Measurements from ENCODE around the gene BPIFB6.

BPIFB6 gene

DNA sequence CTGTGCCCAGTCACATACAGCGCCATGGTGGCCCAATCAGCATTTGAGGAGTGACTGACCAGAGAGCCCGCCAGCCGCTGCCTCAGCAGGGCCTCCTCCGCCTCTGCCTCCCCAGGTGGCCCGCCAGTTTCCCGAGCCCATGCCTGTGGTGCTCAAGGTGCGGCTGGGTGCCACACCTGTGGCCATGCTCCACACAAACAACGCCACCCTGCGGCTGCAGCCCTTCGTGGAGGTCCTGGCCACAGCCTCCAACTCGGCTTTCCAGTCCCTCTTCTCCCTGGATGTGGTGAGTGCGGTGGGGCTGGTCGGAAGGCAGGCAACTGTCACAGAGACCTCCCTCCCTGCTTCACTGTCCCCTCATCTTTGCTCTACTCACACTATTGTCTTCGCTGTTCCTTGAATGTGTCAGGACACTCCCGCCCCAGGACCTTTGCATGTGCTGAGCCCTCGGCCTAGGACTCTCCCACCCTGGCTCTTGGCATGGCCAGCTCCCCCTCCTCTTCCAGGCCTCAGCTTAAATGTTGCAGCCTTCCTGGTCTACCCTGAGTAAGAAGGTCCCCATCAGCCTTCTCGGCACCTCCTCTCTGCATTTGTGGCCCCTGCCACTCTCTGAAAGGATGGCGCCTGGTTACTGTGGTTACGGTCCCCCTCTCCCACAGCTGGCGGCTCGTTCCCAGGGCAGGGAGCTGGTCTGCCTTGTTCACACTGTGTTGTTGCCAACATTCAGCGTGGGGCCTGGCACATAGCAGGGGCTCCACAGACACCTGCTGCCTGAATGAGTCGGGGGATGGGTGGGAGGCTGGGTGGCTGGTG, 11.8 kb upstream of the BPIFB6 start:
- Histone ChIP-seq H4K91ac (ENCODE audit: low read depth, low read length) (no peak overlapping the region), H3K14ac (ENCODE audit: low read length) (no peak overlapping the region), H3K9ac (ENCODE audit: low read length) (no peak overlapping the region), H3K4ac (ENCODE audit: low read depth, low read length) (no peak overlapping the region), H3K9me3 (ENCODE audit: insufficient read depth, low read depth, low read length) (no peaks in the 10 kb centered on the region), H4K12ac (ENCODE audit: low read depth, low read length) (no peak overlapping the region), H3K4me2 (ENCODE audit: low read length) (no peak overlapping the region), H3K79me2 (ENCODE audit: control insufficient read depth, insufficient read depth, low read length, poor library complexity) (no peaks in the 10 kb centered on the region), H3K18ac (ENCODE audit: low read length) (no peak overlapping the region), H3K79me1 (ENCODE audit: low read length) (no peaks in the 10 kb centered on the region), H2BK120ac (ENCODE audit: insufficient read depth, low read length, poor library complexity) (no peak overlapping the region), H3K23ac (ENCODE audit: low read length) (no peak overlapping the region), H3K27me3 (ENCODE audit: insufficient read depth, low read length) (no peaks in the 10 kb centered on the region), H3K4me1 (ENCODE audit: control insufficient read depth in 1 of 2, insufficient read depth in 2 of 2, low read length in 2 of 2) (no peaks in the 10 kb centered on the region), H3K27ac (ENCODE audit: low read depth, low read length) (no peak overlapping the region), H3K4me3 (ENCODE audit: low read depth, low read length) (no peak overlapping the region), H2AK5ac (ENCODE audit: low read length) (no peak overlapping the region), H3K36me3 (ENCODE audit: control insufficient read depth in 1 of 2, insufficient read depth in 2 of 2, low read length in 2 of 2) (no peaks in the 10 kb centered on the region), H4K8ac (ENCODE audit: low read depth, low read length) (no peak overlapping the region), H2BK5ac (ENCODE audit: low read depth, low read length, poor library complexity) (no peak overlapping the region), H2AFZ (ENCODE audit: insufficient read depth, low read length, poor library complexity) (no peak overlapping the region), H2BK12ac (ENCODE audit: low read length) (no peak overlapping the region)
- no peak for DNase-seq
- no CpG with 5 or more reads among the region's 23 CpGs for WGBS (ENCODE audit: extremely low coverage, insufficient coverage, insufficient read length)

DNA sequence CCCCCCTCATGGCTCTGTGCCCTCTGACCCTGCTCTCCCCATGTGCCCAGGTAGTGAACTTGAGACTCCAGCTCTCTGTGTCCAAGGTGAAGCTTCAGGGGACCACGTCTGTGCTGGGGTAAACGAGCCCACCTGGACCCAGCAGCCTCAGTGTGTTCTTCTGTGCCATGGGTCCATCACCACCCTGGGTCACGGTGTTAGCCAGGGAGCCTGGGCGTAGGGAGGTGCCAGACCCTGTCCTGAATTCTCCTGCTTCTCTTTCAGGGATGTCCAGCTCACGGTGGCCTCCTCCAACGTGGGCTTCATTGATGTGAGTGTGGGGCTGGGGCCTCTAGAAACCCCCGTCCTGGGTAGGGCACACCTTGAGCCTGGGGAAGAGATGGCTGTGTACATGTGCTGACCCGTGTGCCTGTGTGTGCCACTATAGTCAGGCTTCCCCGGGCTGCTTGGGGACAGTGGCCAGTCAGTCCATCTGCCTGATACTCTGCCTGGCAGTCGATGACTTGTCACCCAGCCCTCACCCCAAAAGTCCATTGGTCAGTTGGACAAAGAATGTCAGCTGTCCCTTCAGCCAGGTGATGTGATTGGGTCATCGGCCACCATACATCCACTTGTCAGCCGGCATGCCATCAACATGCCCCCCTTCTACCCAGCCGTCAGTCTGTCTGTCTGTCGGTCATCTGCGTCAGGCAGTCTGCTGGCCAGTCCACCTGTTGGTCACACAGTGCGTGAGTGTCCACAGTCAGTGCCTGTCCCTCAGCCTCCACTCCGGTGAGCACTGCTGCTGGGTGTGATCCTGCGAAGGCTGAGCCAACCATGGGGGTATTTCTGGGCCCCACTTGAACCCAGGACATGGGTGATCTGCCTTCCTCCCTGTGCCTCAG, 10.9 kb upstream of the BPIFB6 start:
- no peaks in the 10 kb centered on the region for H3K27me3 ChIP-seq (ENCODE audit: insufficient read depth, low read length)
- H2AK5ac ChIP-seq (ENCODE audit: low read length): no peak overlapping the region
- no peaks in the 10 kb centered on the region for H3K79me2 ChIP-seq (ENCODE audit: control insufficient read depth, insufficient read depth, low read length, poor library complexity)
- H2AFZ ChIP-seq (ENCODE audit: insufficient read depth, low read length, poor library complexity): no peak overlapping the region
- no peak overlapping the region for H3K23ac ChIP-seq (ENCODE audit: low read length)
- H3K18ac ChIP-seq (ENCODE audit: low read length): no peak overlapping the region
- no peak overlapping the region for H2BK120ac ChIP-seq (ENCODE audit: insufficient read depth, low read length, poor library complexity)
- H3K4me3 ChIP-seq (ENCODE audit: low read depth, low read length): no peak overlapping the region
- no peak overlapping the region for H3K4me2 ChIP-seq (ENCODE audit: low read length)
- no peak overlapping the region for H3K14ac ChIP-seq (ENCODE audit: low read length)
- H3K27ac ChIP-seq (ENCODE audit: low read depth, low read length): no peak overlapping the region
- no CpG with 5 or more reads among the region's 18 CpGs for WGBS (ENCODE audit: extremely low coverage, insufficient coverage, insufficient read length)
- no peak overlapping the region for H3K9ac ChIP-seq (ENCODE audit: low read length)
- DNase-seq: no peak
- no peak overlapping the region for H3K4ac ChIP-seq (ENCODE audit: low read depth, low read length)
- no peak overlapping the region for H2BK5ac ChIP-seq (ENCODE audit: low read depth, low read length, poor library complexity)
- H2BK12ac ChIP-seq (ENCODE audit: low read length): no peak overlapping the region
- no peaks in the 10 kb centered on the region for H3K4me1 ChIP-seq (ENCODE audit: control insufficient read depth in 1 of 2, insufficient read depth in 2 of 2, low read length in 2 of 2)
- H4K12ac ChIP-seq (ENCODE audit: low read depth, low read length): no peak overlapping the region
- H4K91ac ChIP-seq (ENCODE audit: low read depth, low read length): no peak overlapping the region
- no peaks in the 10 kb centered on the region for H3K9me3 ChIP-seq (ENCODE audit: insufficient read depth, low read depth, low read length)
- H4K8ac ChIP-seq (ENCODE audit: low read depth, low read length): no peak overlapping the region
- no peaks in the 10 kb centered on the region for H3K79me1 ChIP-seq (ENCODE audit: low read length)
- H3K36me3 ChIP-seq (ENCODE audit: control insufficient read depth in 1 of 2, insufficient read depth in 2 of 2, low read length in 2 of 2): no peaks in the 10 kb centered on the region

GRCh38 chr20:33021879-33022278, 9.6 kb upstream of the BPIFB6 start:
- H3K36me3 ChIP-seq (ENCODE audit: control insufficient read depth in 1 of 2, insufficient read depth in 2 of 2, low read length in 2 of 2): no peaks in the 10 kb centered on the region
- no peak overlapping the region for H4K12ac ChIP-seq (ENCODE audit: low read depth, low read length)
- H3K4ac ChIP-seq (ENCODE audit: low read depth, low read length): no peak overlapping the region
- H3K4me1 ChIP-seq (ENCODE audit: control insufficient read depth in 1 of 2, insufficient read depth in 2 of 2, low read length in 2 of 2): no peaks in the 10 kb centered on the region
- H3K14ac ChIP-seq (ENCODE audit: low read length): no peak overlapping the region
- no peak overlapping the region for H2BK5ac ChIP-seq (ENCODE audit: low read depth, low read length, poor library complexity)
- H3K4me2 ChIP-seq (ENCODE audit: low read length): no peak overlapping the region
- no CpG with 5 or more reads among the region's 3 CpGs for WGBS (ENCODE audit: extremely low coverage, insufficient coverage, insufficient read length)
- H3K4me3 ChIP-seq (ENCODE audit: low read depth, low read length): no peak overlapping the region
- H2AK5ac ChIP-seq (ENCODE audit: low read length): no peak overlapping the region
- no peak overlapping the region for H3K18ac ChIP-seq (ENCODE audit: low read length)
- H2AFZ ChIP-seq (ENCODE audit: insufficient read depth, low read length, poor library complexity): no peak overlapping the region
- H3K27me3 ChIP-seq (ENCODE audit: insufficient read depth, low read length): no peaks in the 10 kb centered on the region
- H3K9me3 ChIP-seq (ENCODE audit: insufficient read depth, low read depth, low read length): no peaks in the 10 kb centered on the region
- no peak overlapping the region for H3K23ac ChIP-seq (ENCODE audit: low read length)
- no peak overlapping the region for H3K27ac ChIP-seq (ENCODE audit: low read depth, low read length)
- H2BK12ac ChIP-seq (ENCODE audit: low read length): no peak overlapping the region
- H2BK120ac ChIP-seq (ENCODE audit: insufficient read depth, low read length, poor library complexity): no peak overlapping the region
- H4K91ac ChIP-seq (ENCODE audit: low read depth, low read length): no peak overlapping the region
- H4K8ac ChIP-seq (ENCODE audit: low read depth, low read length): no peak overlapping the region
- no peak overlapping the region for H3K9ac ChIP-seq (ENCODE audit: low read length)
- H3K79me1 ChIP-seq (ENCODE audit: low read length): no peaks in the 10 kb centered on the region
- no peaks in the 10 kb centered on the region for H3K79me2 ChIP-seq (ENCODE audit: control insufficient read depth, insufficient read depth, low read length, poor library complexity)
- no peak for DNase-seq

DNA sequence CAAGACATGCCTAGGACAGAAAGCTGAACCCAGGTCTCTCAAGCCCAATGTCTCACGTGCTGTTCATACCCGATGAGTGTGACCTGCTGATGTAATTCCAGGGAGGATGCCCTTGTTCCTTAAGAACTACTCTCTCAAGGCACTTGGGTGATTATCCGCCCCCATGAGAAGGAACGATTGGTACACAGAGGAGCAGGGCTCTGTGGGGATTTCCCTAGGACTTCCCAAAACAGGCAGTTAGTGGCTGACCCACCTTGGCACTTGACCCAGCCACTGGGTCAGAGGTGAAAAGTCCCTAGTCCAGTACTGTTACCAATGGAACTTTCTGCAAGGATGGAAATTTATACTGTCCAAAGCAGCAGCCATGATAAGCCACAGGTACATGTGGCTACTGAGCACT, 9.2 kb upstream of the BPIFB6 start:
- Histone ChIP-seq H3K4ac (ENCODE audit: low read depth, low read length) (no peak overlapping the region), H3K79me1 (ENCODE audit: low read length) (no peaks in the 10 kb centered on the region), H3K18ac (ENCODE audit: low read length) (no peak overlapping the region), H3K27me3 (ENCODE audit: insufficient read depth, low read length) (no peaks in the 10 kb centered on the region), H3K9me3 (ENCODE audit: insufficient read depth, low read depth, low read length) (no peaks in the 10 kb centered on the region), H2AK5ac (ENCODE audit: low read length) (no peak overlapping the region), H2BK5ac (ENCODE audit: low read depth, low read length, poor library complexity) (no peak overlapping the region), H4K91ac (ENCODE audit: low read depth, low read length) (no peak overlapping the region), H3K14ac (ENCODE audit: low read length) (no peak overlapping the region), H2AFZ (ENCODE audit: insufficient read depth, low read length, poor library complexity) (no peak overlapping the region), H3K4me2 (ENCODE audit: low read length) (no peak overlapping the region), H3K23ac (ENCODE audit: low read length) (no peak overlapping the region), H3K36me3 (ENCODE audit: control insufficient read depth in 1 of 2, insufficient read depth in 2 of 2, low read length in 2 of 2) (no peaks in the 10 kb centered on the region), H3K27ac (ENCODE audit: low read depth, low read length) (no peak overlapping the region), H2BK12ac (ENCODE audit: low read length) (no peak overlapping the region), H3K79me2 (ENCODE audit: control insufficient read depth, insufficient read depth, low read length, poor library complexity) (no peaks in the 10 kb centered on the region), H3K4me1 (ENCODE audit: control insufficient read depth in 1 of 2, insufficient read depth in 2 of 2, low read length in 2 of 2) (no peaks in the 10 kb centered on the region), H4K8ac (ENCODE audit: low read depth, low read length) (no peak overlapping the region), H2BK120ac (ENCODE audit: insufficient read depth, low read length, poor library complexity) (no peak overlapping the region), H3K4me3 (ENCODE audit: low read depth, low read length) (no peak overlapping the region), H4K12ac (ENCODE audit: low read depth, low read length) (no peak overlapping the region), H3K9ac (ENCODE audit: low read length) (no peak overlapping the region)
- no CpG with 5 or more reads among the region's 4 CpGs for WGBS (ENCODE audit: extremely low coverage, insufficient coverage, insufficient read length)
- DNase-seq: no peak
